Measurements from ENCODE around the gene ATG10. TPM values are rescaled to one million over a fixed set of nuclear protein-coding genes. Genes with fewer than 3 reads are reported as not detected.

The ATG10 gene
- polyA plus RNA-seq, 1 of the 3 experiments (the other 2 are of a cell fraction) = 3.2 TPM

GRCh38 chr5:82298668-82299067 is 326.8 kb downstream of the ATG10 start:
- Histone ChIP-seq H3K4me2 (no peak overlapping the region), H2AFZ (ENCODE audit: low read depth) (no peak overlapping the region), H3K4me1 (ENCODE audit: control insufficient read depth in 1 of 2, insufficient read depth in 2 of 2, low read depth in 1 of 2, low read length in 1 of 2) (no peaks in the 10 kb centered on the region), H3K79me2 (ENCODE audit: insufficient read depth) (no peaks in the 10 kb centered on the region), H3F3A (replicated peaks; ENCODE audit: insufficient read depth) (peaks cover 3% of the 10 kb centered on the region), H3K27ac (ENCODE audit: low read depth in 2 of 2, low read length in 1 of 2) (no peak overlapping the region), H3K9ac (no peak overlapping the region), H3K4me3 (ENCODE audit: low read depth in 2 of 2, low read length in 1 of 2) (no peak overlapping the region), H3K36me3 (replicated peaks in 1 of 2; ENCODE audit: control insufficient read depth in 1 of 2, insufficient read depth in 2 of 2, low read length in 1 of 2) (no peaks in the 10 kb centered on the region), H3K27me3 (ENCODE audit: insufficient read depth) (no peaks in the 10 kb centered on the region), H3K9me2 (no peaks in the 10 kb centered on the region), H4K20me1 (ENCODE audit: insufficient read depth) (no peaks in the 10 kb centered on the region), H3K9me3 (no peaks in the 10 kb centered on the region)
- CTCF ChIA-PET = no interaction called here
- 78% methylated on average over 2 of the region's 2 CpGs for WGBS (ENCODE audit: low lambda C conversion rate)
- TF ChIP-seq JUND (IDR thresholded peaks at IDR 0.05) = no peak
- no peak for TF ChIP-seq POLR2AphosphoS5 (IDR thresholded peaks at IDR 0.05; ENCODE audit: low read depth, low read length)
- TF ChIP-seq RFX5 (IDR thresholded peaks at IDR 0.05; ENCODE audit: low read length) = no peak
- TF ChIP-seq TAF1 (IDR thresholded peaks at IDR 0.05; ENCODE audit: borderline replicate concordance, low read depth, low read length) = no peak
- TF ChIP-seq SMC3 (IDR thresholded peaks at IDR 0.05; ENCODE audit: low read depth, low read length) = no peak
- no peak for TF ChIP-seq EP300 (IDR thresholded peaks at IDR 0.05; ENCODE audit: borderline replicate concordance in 1 of 2, low read depth in 1 of 2, low read length in 1 of 2)
- no peak for TF ChIP-seq FOSL2 (IDR thresholded peaks at IDR 0.05; ENCODE audit: borderline replicate concordance, low read depth)
- TF ChIP-seq NFIC (IDR thresholded peaks at IDR 0.05; ENCODE audit: borderline replicate concordance) = no peak
- no peak for TF ChIP-seq MAX (IDR thresholded peaks at IDR 0.05; ENCODE audit: low read depth)
- TF ChIP-seq FOXM1 (IDR thresholded peaks at IDR 0.05; ENCODE audit: low read depth) = no peak
- no peak for TF ChIP-seq ELF1 (IDR thresholded peaks at IDR 0.05)
- TF ChIP-seq USF1 (IDR thresholded peaks at IDR 0.05; ENCODE audit: borderline replicate concordance, low read depth) = no peak
- no peak for TF ChIP-seq EZH2phosphoT487 (IDR thresholded peaks at IDR 0.05; ENCODE audit: borderline replicate concordance, low read depth)
- no peak for TF ChIP-seq NRF1 (IDR thresholded peaks at IDR 0.05; ENCODE audit: low read depth, low read length)
- DNase-seq = no peak
- POLR2A ChIA-PET = no interaction called here

- DNase-seq = no peak
- Histone ChIP-seq H3K36me3 (replicated peaks in 1 of 2; ENCODE audit: control insufficient read depth in 1 of 2, insufficient read depth in 2 of 2, low read length in 1 of 2) (no peaks in the 10 kb centered on the region), H3K9me3 (no peaks in the 10 kb centered on the region), H3K9ac (no peak overlapping the region), H2AFZ (ENCODE audit: low read depth) (no peak overlapping the region), H3K9me2 (no peaks in the 10 kb centered on the region), H3F3A (replicated peaks; ENCODE audit: insufficient read depth) (peaks cover 3% of the 10 kb centered on the region), H3K4me2 (no peak overlapping the region), H4K20me1 (ENCODE audit: insufficient read depth) (no peaks in the 10 kb centered on the region), H3K79me2 (ENCODE audit: insufficient read depth) (no peaks in the 10 kb centered on the region), H3K27me3 (ENCODE audit: insufficient read depth) (no peaks in the 10 kb centered on the region), H3K27ac (ENCODE audit: low read depth in 2 of 2, low read length in 1 of 2) (no peak overlapping the region), H3K4me1 (ENCODE audit: control insufficient read depth in 1 of 2, insufficient read depth in 2 of 2, low read depth in 1 of 2, low read length in 1 of 2) (no peaks in the 10 kb centered on the region), H3K4me3 (ENCODE audit: low read depth in 2 of 2, low read length in 1 of 2) (no peak overlapping the region)
- ChIA-PET POLR2A (no interaction called here), CTCF (no interaction called here)
- TF ChIP-seq FOSL2 (IDR thresholded peaks at IDR 0.05; ENCODE audit: borderline replicate concordance, low read depth) (no peak), ZBTB33 (IDR thresholded peaks at IDR 0.05; ENCODE audit: borderline replicate concordance, low read depth) (no peak)
- 96% methylated on average over 3 of the region's 3 CpGs for WGBS (ENCODE audit: low lambda C conversion rate)
Observed at GRCh38 chr5:82301190-82301589, 329.4 kb downstream of the ATG10 start.

Small RNA genes within 50 kb of the gene (small RNA-seq; reads per million reads assigned to genes)
- gene AC010598.1 (0 reads per million in 7 experiments), gene RN7SL378P (0 reads per million in 7 experiments)

Other genes starting within 250 kb of the ATG10 start
- 35.3 and 52.2 TPM in 2 replicates for gene SSBP2, start 220.9 kb upstream of the ATG10 start, polyA plus RNA-seq (2012; rRNA removed)